ENCODE data around the gene QRICH1. TPM values are rescaled to one million over a fixed set of nuclear protein-coding genes. Genes with fewer than 3 reads are reported as not detected.

Gene QRICH1
- total and polyA plus RNA-seq, 10 of the 15 experiments (the other 5 are each of a cell fraction or from before 2014, with no cell fraction given), result 22.2 to 116 (median 81.4) TPM

- ATAC-seq, result no peak
- H4K20me1 ChIP-seq (ENCODE audit: control insufficient read depth, insufficient read depth), result no peaks in the 10 kb centered on the region
- 0 out of 2 replicates have a peak, but pooled peaks have one; percentile 0 for TF ChIP-seq TBL1XR1 (IDR thresholded peaks at IDR 0.05; ENCODE audit: low read depth, low read length)
- TF ChIP-seq, protein P1, sequence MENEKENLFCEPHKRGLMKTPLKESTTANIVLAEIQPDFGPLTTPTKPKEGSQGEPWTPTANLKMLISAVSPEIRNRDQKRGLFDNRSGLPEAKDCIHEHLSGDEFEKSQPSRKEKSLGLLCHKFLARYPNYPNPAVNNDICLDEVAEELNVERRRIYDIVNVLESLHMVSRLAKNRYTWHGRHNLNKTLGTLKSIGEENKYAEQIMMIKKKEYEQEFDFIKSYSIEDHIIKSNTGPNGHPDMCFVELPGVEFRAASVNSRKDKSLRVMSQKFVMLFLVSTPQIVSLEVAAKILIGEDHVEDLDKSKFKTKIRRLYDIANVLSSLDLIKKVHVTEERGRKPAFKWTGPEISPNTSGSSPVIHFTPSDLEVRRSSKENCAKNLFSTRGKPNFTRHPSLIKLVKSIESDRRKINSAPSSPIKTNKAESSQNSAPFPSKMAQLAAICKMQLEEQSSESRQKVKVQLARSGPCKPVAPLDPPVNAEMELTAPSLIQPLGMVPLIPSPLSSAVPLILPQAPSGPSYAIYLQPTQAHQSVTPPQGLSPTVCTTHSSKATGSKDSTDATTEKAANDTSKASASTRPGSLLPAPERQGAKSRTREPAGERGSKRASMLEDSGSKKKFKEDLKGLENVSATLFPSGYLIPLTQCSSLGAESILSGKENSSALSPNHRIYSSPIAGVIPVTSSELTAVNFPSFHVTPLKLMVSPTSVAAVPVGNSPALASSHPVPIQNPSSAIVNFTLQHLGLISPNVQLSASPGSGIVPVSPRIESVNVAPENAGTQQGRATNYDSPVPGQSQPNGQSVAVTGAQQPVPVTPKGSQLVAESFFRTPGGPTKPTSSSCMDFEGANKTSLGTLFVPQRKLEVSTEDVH (IDR thresholded peaks at IDR 0.05; ENCODE audit: low read depth, partially characterized antibody), result peak; percentile 42
- no peak for TF ChIP-seq ZBTB40 (IDR thresholded peaks at IDR 0.05; ENCODE audit: borderline replicate concordance)
- no peak for TF ChIP-seq JUNB (IDR thresholded peaks at IDR 0.05)
- TF ChIP-seq SMC3 (IDR thresholded peaks at IDR 0.05; ENCODE audit: borderline replicate concordance, low read length), result no peak
- no peak for TF ChIP-seq BCL11A (IDR thresholded peaks at IDR 0.05; ENCODE audit: low read depth, low read length)
- no peak for TF ChIP-seq EP300 (IDR thresholded peaks at IDR 0.05; ENCODE audit: borderline replicate concordance in 1 of 2, control insufficient read depth in 1 of 2, low read depth in 2 of 2, low read length in 2 of 2)
- no peak for TF ChIP-seq NR2F1 (conservative IDR thresholded peaks at IDR 0.05)
- no peak; the same call in 1 of the 2 replicates for TF ChIP-seq SIN3A (IDR thresholded peaks at IDR 0.05; ENCODE audit: low read depth, low read length)
- H3K9me3 ChIP-seq (replicated peaks; ENCODE audit: control insufficient read depth, insufficient read depth, low read length), result no peaks in the 10 kb centered on the region
- ChIA-PET POLR2A (interaction anchor here (0.6 to 2.3 kb wide), 8 partner anchors 10 to 776 kb away, joined by 3 to 27 read pairs (median 8); partner anchors contain the start of genes DALRD3, P4HTM, QRICH1 and WDR6), SMC1A (ENCODE audit: uncharacterized antibody, unreplicated experiment) (interaction anchor here (0.7 to 1.5 kb wide), 9 partner anchors 10 to 420 kb away, joined by 3 to 6 read pairs (median 4); partner anchors contain the start of gene WDR6), RAD21 (ENCODE audit: unreplicated experiment) (interaction anchor here (0.7 to 2.3 kb wide), 6 partner anchors 22 to 313 kb away, joined by 3 to 32 read pairs (median 5); partner anchors contain the start of genes P4HTM, QRICH1 and WDR6), CTCF (interaction anchor here (0.6 to 2.3 kb wide), 12 partner anchors 9 to 458 kb away, joined by 3 to 45 read pairs (median 4); partner anchors contain the start of genes P4HTM and WDR6)
- H3K9ac ChIP-seq (ENCODE audit: control insufficient read depth, insufficient read depth, low read length), result no peak overlapping the region; the same call in 1 of the 2 replicates
- peak overlapping the region; percentile 25 for H2AFZ ChIP-seq (ENCODE audit: control insufficient read depth, low read depth, low read length)
- DNase-seq (ENCODE audit: low read depth, low spot score), result no peak
- H3K27ac ChIP-seq (ENCODE audit: control insufficient read depth, insufficient read depth), result peak overlapping the region; percentile 76; the same call in 1 of the 2 replicates
- intact Hi-C loops (cut with micrococcal nuclease; ENCODE audit: unreplicated experiment), result loop anchor here (2.0 to 10.0 kb wide), 3 partner anchors 65 to 645 kb away; partner anchors contain the start of genes APEH, QRICH1 and USP4
- WGBS (ENCODE audit: insufficient coverage, insufficient replicate concordance, low lambda C conversion rate, missing lambda C conversion rate), result under 1% methylated on average over 7 of the region's 7 CpGs
- no peak for FAIRE-seq
- no TSS peak for BruUV-seq (replicated peaks)
- H3K4me3 ChIP-seq, result no peak overlapping the region
- peak overlapping the region; percentile 65 for H3K4me2 ChIP-seq (ENCODE audit: control insufficient read depth, insufficient read depth)
- H3K27me3 ChIP-seq (replicated peaks in 1 of 2; ENCODE audit: control insufficient read depth in 2 of 2, insufficient read depth in 2 of 2, low read length in 1 of 2), result no peaks in the 10 kb centered on the region
- H3K4me1 ChIP-seq (ENCODE audit: control insufficient read depth, insufficient read depth, low read length), result peaks cover 13% of the 10 kb centered on the region
- peaks cover 29% of the 10 kb centered on the region for H3K79me2 ChIP-seq (ENCODE audit: control insufficient read depth, insufficient read depth, low read length)
- in situ Hi-C loops (cut with MboI), result no loop called here
- peaks cover 36 to 42% of the 10 kb centered on the region in 2 experiments for H3K36me3 ChIP-seq (ENCODE audit: control insufficient read depth in 2 of 2, insufficient read depth in 2 of 2, low read length in 1 of 2)
These were observed 64.3 kb downstream of the QRICH1 start for GRCh38 chr3:49029563-49029884.
